ENCODE data around the gene CRISPLD2.

CRISPLD2 gene

DNA sequence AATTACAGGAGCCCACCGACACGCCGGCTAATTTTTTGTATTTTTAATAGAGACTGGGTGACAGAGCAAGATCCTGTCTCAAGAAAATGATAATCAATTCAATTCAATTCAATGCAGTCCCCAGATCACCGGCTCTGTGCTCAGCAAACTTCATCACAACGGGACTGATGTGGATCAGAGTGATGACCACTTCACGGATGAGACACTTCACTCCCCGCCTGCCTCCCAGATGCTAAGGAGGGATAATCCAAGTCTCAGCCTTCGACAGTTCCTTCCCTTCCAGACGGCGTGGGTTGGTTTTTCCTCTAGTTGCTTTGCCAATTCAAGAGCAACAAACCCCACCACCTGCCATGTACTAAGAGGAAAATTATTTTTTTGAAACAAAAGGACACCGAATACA, 97.7 kb downstream of the CRISPLD2 start:
- no peak for DNase-seq

- DNase-seq: no peak
Measured at GRCh38 chr16:84918006-84918909, 98.5 kb downstream of the CRISPLD2 start.

DNA sequence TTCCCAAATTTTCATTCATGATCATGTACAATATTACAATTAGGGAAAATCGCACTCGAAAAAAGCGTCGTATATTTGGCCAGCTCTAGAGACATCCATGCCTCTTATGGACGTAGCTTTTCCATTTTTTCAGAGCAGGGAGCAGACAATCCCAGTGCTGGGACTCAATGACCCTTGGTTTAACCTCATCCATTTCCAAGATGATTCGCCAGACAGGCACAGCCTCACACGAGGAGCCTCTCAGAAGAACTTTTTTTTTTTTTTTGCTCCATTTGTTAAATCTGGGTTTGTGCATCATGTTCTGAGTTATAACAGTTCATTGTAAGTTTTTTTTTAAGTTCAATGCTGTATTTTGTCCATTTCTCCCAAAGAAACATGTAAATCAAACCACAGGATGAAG, 99.5 kb downstream of the CRISPLD2 start:
- DNase-seq: no peak

DNA sequence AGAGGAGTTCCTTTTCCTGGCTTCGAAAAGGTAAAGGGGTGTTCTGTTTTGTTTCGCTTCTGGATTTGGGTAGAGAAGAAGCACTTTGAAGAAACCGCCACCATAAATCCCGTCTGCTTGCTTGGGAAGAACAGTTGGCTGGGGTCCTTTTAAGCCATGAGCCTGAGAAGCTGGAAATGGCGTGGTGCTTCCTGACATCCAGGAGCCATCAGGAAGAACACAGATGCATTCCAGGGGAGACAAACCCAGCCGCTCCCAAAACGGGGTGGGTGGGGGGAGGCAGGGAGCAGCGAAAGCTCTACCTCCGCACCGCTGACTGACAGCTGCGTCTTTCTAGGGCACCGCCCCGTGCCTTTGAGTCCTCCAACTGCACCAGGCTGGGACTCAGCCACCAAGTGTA, 99.9 kb downstream of the CRISPLD2 start:
- DNase-seq: no peak

- no peak for DNase-seq
Measured at GRCh38 chr16:84920333-84920732, 100.5 kb downstream of the CRISPLD2 start.

- no peak for DNase-seq
Measured at GRCh38 chr16:84922351-84923120, 102.8 kb downstream of the CRISPLD2 start.

- DNase-seq: no peak
Measured at GRCh38 chr16:84924331-84925091, 104.7 kb downstream of the CRISPLD2 start.

- no peak for DNase-seq
Measured at GRCh38 chr16:84925092-84925772, 105.4 kb downstream of the CRISPLD2 start.

DNA sequence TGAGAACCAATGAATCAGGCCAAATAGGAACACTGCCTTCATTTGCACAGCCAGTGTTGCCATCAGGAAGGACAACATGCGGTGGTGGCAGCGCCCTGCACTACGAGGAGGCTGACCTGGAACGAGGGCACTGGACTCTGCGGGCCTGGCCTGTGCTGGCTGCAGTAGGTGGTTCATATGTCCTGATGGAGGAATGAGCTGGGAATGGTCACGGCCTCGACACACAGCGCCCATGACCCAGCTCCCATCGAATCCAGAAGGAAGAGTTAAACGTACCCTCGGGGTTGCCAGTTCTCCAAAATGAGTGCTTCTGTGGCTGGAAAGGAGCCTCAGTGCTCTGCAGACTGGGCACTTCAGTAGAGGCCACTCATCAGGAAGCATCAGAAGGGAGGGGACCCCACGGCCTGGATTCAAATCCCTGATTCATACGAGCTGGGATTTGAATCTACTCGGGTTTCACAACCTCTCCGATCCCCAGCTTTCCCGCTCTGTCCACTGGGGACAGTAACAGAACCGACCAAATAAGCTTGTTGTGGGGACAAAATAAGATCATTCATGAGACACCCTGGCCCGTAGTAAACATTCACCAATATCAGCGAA, 106.1 kb downstream of the CRISPLD2 start:
- DNase-seq: no peak

DNA sequence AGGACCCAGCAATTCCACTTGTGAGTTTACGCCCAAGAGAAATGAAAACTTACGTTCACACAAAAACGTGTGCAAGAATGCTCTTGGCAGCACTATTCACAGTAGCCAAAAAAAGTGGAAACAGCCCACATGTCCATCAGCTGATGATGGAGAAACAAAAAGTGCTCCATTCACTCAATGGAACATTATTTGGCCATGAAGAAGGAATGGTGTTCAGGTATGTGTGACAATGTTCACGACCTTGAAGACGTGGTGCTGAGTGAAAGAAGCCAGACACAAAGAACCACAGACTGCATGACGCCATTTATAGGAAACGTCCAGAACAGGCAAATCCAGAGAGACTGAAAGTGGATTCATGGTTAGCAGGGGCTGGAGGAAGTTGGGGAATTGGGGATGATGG, 106.7 kb downstream of the CRISPLD2 start:
- no peak for DNase-seq

DNA sequence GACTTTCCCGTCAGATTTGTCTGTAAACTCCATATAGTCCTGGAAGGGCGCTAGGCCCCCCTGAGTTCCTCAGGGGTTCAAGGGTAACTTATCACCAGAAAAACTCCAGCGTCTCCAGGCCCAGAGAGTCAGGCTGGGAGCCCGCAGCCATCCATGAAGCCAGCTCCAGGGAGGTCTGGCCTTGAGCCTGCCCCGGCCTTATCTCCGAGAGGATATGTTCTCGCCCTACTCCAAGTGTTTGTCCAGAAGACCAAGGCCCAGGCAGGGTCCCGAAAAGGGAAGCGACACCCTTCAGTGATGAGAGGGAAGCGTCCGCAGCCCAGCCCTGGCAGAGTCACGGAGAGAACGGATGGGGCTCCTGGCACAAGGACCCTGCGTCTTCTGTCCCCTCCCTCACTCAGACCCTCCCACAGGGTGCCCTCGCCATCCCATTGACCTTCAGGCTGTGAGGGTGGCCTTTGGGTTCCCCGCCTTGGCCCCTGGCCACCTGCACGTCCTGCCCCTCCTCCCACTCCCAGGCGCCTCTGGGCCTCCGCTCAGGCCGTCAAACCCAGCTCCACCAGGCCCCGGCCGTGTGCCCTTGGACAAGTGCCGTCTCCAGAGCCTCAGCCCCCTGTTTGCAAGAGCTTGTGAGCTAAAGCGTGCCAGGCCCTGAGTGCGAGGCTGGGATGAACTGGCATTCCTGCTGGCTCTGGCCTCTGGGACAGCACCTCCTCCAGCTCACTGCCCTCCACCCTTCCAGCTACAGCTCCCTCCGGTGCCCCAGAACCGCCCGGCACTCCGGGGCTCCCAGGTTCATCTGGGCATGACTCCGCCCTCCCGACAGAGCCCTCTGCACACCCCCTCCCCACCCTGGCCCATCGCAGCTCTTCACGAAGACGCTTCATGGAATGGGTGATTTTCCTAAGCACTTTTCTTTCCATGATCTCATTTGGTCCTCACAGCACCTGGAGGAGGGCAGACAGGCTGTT, 108.1 kb downstream of the CRISPLD2 start:
- DNase-seq: no peak

DNA sequence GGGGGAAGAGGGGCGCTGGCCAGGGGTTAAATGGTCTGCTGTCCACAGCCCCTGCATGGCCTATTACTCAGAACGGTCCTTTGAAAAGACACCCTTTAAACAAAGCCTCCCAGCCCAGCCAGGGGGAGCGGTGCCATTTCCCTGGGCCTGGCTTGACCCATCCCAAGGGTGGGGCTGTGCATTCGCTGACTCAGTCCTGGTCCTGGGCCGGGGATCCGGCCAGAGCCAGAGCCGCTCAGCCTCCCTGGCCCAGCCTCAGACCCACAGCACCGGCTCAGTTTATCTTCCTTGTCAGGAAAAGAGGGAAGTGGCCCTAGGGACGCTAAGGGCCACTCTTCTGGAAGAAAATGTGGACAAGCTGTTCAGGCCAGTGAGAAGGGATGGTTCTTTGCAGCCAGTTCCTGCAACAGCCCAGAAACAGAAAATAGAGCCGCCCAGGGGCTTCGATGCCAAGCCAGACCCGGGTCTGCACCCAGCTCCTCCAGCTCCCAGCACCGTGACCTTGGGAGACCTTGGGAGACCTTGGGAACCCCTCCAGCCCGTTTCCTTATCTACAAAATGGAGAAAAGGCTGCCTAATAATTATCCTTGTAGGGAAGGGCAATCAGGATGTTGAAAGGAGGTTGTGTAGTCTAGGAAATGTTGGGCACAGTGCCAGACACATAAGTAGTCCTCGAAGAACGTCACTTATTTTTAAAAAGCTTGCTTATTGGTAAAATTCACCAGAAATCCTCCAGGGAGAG, 109.1 kb downstream of the CRISPLD2 start:
- DNase-seq: no peak

GRCh38 chr16:84929421-84930297, 109.9 kb downstream of the CRISPLD2 start:
- DNase-seq: no peak

- no peak for DNase-seq
Measured at GRCh38 chr16:84930298-84931106, 110.7 kb downstream of the CRISPLD2 start.

GRCh38 chr16:84931107-84931494, 111.3 kb downstream of the CRISPLD2 start:
- no peak for DNase-seq

- no peak for DNase-seq
Measured at GRCh38 chr16:84931506-84931905, 111.7 kb downstream of the CRISPLD2 start.

DNA sequence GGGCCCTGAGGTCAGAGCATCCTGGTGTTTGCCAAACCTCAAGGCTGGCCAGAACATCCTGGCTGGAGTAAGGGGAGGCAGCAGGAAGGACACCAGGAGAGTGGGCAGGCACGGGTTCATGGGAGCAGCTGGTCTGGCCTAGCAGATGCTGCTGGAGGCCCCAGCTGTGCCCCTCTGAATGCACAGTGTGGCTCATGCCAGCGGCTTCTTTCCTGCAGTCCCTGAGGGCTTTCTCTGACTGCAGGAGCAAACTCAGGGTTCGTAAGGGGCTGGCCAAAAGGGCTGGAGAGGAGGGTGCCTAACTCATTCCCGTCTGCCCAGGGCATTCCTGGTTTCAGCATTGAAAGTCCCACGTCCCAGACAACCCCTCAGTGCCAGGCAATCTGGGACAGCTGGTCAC, 112.9 kb downstream of the CRISPLD2 start:
- no peak for DNase-seq
